ENCODE measurements around the gene USP35.

DNA sequence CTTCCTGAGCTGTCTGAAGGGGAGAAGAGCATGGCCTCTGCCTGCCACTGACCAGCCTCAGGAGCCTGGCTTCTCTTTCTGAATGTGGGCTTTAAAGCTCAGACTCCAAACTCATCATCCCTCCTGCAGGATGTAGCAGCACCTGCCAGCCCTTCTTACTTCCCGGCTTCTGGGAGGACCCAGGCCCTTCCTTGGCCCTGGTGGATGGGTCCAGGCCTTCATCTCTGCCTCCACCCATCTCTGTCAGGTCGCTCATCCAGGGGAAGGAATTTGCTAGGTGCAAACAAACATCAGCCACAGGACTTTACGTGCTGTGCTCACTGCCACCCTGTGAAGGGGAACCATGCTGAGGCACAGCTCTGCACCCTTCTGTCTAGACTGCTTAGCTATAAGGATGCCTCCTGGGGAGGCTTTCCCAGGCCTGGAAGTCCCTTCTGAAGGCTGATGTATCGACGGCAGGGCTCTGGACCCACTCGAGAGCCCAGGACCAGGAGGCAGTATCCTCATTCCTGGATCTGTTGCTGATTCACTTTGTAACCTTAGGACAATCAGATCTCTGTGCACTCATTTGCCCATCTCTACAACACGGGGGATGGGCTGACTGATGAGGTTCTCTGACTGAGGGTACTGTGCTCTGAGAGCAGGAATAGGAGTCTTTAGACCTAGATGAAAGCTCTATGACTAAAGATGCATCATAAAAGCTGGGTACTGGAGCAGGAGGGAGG is 30.9 kb downstream of the USP35 start:
- TF ChIP-seq, protein P1, sequence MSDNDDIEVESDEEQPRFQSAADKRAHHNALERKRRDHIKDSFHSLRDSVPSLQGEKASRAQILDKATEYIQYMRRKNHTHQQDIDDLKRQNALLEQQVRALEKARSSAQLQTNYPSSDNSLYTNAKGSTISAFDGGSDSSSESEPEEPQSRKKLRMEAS (IDR thresholded peaks at IDR 0.05): no peak
- TF ChIP-seq, protein P2, sequence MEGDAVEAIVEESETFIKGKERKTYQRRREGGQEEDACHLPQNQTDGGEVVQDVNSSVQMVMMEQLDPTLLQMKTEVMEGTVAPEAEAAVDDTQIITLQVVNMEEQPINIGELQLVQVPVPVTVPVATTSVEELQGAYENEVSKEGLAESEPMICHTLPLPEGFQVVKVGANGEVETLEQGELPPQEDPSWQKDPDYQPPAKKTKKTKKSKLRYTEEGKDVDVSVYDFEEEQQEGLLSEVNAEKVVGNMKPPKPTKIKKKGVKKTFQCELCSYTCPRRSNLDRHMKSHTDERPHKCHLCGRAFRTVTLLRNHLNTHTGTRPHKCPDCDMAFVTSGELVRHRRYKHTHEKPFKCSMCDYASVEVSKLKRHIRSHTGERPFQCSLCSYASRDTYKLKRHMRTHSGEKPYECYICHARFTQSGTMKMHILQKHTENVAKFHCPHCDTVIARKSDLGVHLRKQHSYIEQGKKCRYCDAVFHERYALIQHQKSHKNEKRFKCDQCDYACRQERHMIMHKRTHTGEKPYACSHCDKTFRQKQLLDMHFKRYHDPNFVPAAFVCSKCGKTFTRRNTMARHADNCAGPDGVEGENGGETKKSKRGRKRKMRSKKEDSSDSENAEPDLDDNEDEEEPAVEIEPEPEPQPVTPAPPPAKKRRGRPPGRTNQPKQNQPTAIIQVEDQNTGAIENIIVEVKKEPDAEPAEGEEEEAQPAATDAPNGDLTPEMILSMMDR (IDR thresholded peaks at IDR 0.05): no peak
- no peak for TF ChIP-seq EP300 (IDR thresholded peaks at IDR 0.05)
- TF ChIP-seq, protein P3, sequence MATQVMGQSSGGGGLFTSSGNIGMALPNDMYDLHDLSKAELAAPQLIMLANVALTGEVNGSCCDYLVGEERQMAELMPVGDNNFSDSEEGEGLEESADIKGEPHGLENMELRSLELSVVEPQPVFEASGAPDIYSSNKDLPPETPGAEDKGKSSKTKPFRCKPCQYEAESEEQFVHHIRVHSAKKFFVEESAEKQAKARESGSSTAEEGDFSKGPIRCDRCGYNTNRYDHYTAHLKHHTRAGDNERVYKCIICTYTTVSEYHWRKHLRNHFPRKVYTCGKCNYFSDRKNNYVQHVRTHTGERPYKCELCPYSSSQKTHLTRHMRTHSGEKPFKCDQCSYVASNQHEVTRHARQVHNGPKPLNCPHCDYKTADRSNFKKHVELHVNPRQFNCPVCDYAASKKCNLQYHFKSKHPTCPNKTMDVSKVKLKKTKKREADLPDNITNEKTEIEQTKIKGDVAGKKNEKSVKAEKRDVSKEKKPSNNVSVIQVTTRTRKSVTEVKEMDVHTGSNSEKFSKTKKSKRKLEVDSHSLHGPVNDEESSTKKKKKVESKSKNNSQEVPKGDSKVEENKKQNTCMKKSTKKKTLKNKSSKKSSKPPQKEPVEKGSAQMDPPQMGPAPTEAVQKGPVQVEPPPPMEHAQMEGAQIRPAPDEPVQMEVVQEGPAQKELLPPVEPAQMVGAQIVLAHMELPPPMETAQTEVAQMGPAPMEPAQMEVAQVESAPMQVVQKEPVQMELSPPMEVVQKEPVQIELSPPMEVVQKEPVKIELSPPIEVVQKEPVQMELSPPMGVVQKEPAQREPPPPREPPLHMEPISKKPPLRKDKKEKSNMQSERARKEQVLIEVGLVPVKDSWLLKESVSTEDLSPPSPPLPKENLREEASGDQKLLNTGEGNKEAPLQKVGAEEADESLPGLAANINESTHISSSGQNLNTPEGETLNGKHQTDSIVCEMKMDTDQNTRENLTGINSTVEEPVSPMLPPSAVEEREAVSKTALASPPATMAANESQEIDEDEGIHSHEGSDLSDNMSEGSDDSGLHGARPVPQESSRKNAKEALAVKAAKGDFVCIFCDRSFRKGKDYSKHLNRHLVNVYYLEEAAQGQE (IDR thresholded peaks at IDR 0.05): no peak
- no peak for TF ChIP-seq KDM1A (IDR thresholded peaks at IDR 0.05; ENCODE audit: low read depth)
- TF ChIP-seq POLR2A (IDR thresholded peaks at IDR 0.05; ENCODE audit: low read length): no peak

All from A549 (cell line).